Astrocyte (in vitro differentiated cells and primary cell): ENCODE measurements around the gene KPNA4.

ENCODE experiments used
- CTCF ChIP-seq: IDR thresholded peaks from 2 replicates; pipeline ENCODE4 v1.5.1; 2011; ENCODE audit warnings: low read depth, mild to moderate bottlenecking, inconsistent platforms, low read length, moderate library complexity; ENCODE audit not compliant: insufficient read depth
- EZH2 ChIP-seq: IDR thresholded peaks from 2 replicates; pipeline ENCODE4 v1.6.1; 2012; ENCODE audit warnings: mild to moderate bottlenecking, low read length, inconsistent platforms; ENCODE audit not compliant: insufficient read depth

GRCh38 chr3:160554980-160555379 lies 10.4 kb downstream of the KPNA4 start:
- TF ChIP-seq CTCF (no peak), EZH2 (no peak)
